ENCODE measurements around the gene SLC43A3.

DNA sequence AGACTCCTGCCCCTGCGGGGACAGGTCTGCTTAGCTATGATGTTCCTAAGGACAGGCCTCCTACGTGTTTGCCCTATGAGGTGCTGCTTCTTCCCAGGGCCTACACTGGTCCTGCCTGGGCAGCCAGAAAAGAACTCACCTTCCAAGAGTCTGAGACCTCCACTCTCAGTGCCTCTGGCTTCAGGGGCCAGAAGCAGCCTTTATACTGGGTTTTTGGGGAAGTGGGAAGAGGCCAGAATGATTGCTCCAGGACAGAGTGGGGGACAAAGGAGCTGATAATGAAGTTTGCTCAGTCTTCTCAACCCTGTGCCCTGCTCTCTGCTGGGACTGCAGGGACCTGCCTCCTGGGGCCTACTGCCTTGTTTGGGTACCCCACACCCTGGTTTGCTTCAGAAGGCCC lies 45.9 kb downstream of the SLC43A3 start, which contains the start of gene PRG3:
- TF ChIP-seq, protein P1, sequence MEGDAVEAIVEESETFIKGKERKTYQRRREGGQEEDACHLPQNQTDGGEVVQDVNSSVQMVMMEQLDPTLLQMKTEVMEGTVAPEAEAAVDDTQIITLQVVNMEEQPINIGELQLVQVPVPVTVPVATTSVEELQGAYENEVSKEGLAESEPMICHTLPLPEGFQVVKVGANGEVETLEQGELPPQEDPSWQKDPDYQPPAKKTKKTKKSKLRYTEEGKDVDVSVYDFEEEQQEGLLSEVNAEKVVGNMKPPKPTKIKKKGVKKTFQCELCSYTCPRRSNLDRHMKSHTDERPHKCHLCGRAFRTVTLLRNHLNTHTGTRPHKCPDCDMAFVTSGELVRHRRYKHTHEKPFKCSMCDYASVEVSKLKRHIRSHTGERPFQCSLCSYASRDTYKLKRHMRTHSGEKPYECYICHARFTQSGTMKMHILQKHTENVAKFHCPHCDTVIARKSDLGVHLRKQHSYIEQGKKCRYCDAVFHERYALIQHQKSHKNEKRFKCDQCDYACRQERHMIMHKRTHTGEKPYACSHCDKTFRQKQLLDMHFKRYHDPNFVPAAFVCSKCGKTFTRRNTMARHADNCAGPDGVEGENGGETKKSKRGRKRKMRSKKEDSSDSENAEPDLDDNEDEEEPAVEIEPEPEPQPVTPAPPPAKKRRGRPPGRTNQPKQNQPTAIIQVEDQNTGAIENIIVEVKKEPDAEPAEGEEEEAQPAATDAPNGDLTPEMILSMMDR (IDR thresholded peaks at IDR 0.05) = no peak
- TF ChIP-seq EP300 (IDR thresholded peaks at IDR 0.05) = no peak

Data from ovary (tissue), 3 donors.